Activated CD4-positive, alpha-beta memory T cell treated with anti-CD3 and anti-CD28 coated beads for 36 hours (primary cell): Measurements from ENCODE around the gene ZNF500. TPM values are rescaled to one million over a fixed set of nuclear protein-coding genes. Genes with fewer than 3 reads are reported as not detected.

Source experiments
- CTCF ChIA-PET: fragments of 350-600 bp; sonication (Branson Sonifier 250); formaldehyde crosslinking; loops from one replicate; lab custom pipeline; 2021; ENCODE audit warnings: antibody characterized with exemption, inconsistent platforms; lab: Charles Lee
- POLR2A ChIA-PET: fragments of 350-600 bp; sonication (Branson Sonifier 250); formaldehyde crosslinking; loops from one replicate; lab custom pipeline; 2021; ENCODE audit warnings: antibody characterized with exemption; lab: Charles Lee
- DNase-seq: peaks from one replicate; pipeline ENCODE4 v3.0.0-alpha.2; 2020
- H3K27ac Mint-ChIP-seq: one replicate; pipeline ENCODE4 v1.8.0; 2021; ENCODE audit warnings: mixed read lengths
- H3K27me3 Mint-ChIP-seq: one replicate; pipeline ENCODE4 v1.8.0; 2021; ENCODE audit warnings: mixed read lengths
- H3K36me3 Mint-ChIP-seq: one replicate; pipeline ENCODE4 v1.8.0; 2021; ENCODE audit warnings: mixed read lengths
- H3K4me1 Mint-ChIP-seq: one replicate; pipeline ENCODE4 v1.8.0; 2021; ENCODE audit warnings: low read depth, mixed read lengths
- H3K4me3 Mint-ChIP-seq: one replicate; pipeline ENCODE4 v1.8.0; 2021; ENCODE audit warnings: mild to moderate bottlenecking, mixed read lengths
- H3K9me3 Mint-ChIP-seq: one replicate; pipeline ENCODE4 v1.8.0; 2021; ENCODE audit warnings: mixed read lengths
- intact Hi-C: fragments of 100-400 bp; cut with micrococcal nuclease; formaldehyde crosslinking; loops from one replicate; pipeline ENCODE4 v1.15.1; 2023
- total RNA-seq, 2 experiments: library from RNA; stranded (reverse); gene quantifications; one replicate each; pipeline ENCODE4 v1.2.3, GENCODE V29; 2021

Gene ZNF500
- total RNA-seq, 2 experiments from 2014 or later, result 11.3 to 11.4 TPM

DNA sequence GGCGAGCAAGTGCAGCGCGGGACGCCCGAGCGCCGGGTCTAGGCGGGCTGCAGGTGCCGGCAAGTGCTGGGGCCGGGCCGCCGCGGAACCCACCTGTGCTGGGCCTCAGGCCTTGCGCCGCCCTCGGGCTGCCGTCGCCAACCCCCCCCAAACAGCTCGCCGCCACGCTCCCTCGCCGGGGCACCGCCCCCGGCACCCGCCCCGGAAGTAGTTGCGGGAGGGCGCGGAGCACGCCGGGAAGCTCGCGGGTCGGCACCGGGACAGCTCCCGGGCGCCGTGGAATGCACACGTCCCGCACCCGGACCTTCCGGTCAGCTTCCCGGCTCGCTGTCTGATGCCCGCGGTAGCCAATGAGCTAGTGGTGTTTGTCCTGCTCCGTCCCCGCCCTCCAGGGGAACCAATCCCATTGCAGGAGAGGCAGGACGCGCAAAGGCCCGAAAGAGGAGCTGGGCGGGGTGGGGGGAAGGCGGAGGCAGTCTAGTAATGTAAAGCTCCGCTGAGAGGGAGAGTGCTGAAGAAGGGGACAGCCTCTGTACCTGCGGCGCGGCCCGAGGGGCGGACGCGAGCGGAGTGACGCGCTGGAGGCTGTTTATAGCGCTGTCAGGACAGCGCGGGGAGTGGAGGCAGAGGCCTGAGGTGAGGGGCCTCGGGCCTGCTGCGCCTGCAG, 32.8 kb downstream of the ZNF500 start, which contains the start of the genes ANKS3 and DNAAF8:
ANKS3 (minus strand) TSS at position 209 of the 667 bp plus-strand sequence. CDS start 4,122 bp downstream, outside the sequence.
DNAAF8 (plus strand) TSS at position 475 of the 667 bp plus-strand sequence. CDS start 1,978 bp downstream, outside the sequence.
- Mint-ChIP-seq H3K27me3 (no peaks in the 10 kb centered on the region), H3K36me3 (no peaks in the 10 kb centered on the region), H3K9me3 (no peaks in the 10 kb centered on the region), H3K4me3 (peak within 1 kb of the TSS; percentile 86), H3K4me1 (peaks cover 17% of the 10 kb centered on the region), H3K27ac (peak within 1 kb of the TSS; percentile 69)
- DNase-seq, result peak; percentile 86
- POLR2A ChIA-PET, result interaction anchor here (0.8 to 1.9 kb wide), 7 partner anchors 33 to 258 kb away, joined by 3 to 9 read pairs (median 5); partner anchors contain the start of genes GLYR1, HMOX2, NUDT16L1 and ROGDI
- intact Hi-C loops, result loop anchor here (1.0 to 10.0 kb wide), 5 partner anchors 34 to 361 kb away; partner anchors contain the start of genes EEF2KMT, NUDT16L1 and ROGDI
- CTCF ChIA-PET, result interaction anchor here (1.0 to 2.4 kb wide), 9 partner anchors 18 to 320 kb away, joined by 3 to 11 read pairs (median 5); partner anchors contain the start of genes MGRN1, ROGDI and ZNF500

DNA sequence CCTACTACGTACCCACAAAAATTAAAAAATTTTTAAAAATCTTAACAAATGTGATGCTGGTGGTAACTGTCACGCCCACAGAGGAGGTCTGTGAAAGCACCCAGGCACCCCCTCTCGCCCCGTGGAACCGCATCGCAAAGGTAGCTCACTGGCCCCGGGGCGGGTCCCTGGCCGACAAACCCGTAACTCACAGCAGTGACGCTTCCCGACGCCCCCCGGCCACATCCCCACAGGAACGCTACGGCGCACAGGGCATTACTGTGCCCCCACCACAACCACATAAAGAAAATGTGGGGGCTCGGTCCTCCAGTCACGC, 33.3 kb downstream of the ZNF500 start:
- DNase-seq, result no peak
- H3K36me3 Mint-ChIP-seq, result no peaks in the 10 kb centered on the region
- CTCF ChIA-PET, result interaction anchor here (1.1 to 2.4 kb wide), 8 partner anchors 18 to 320 kb away, joined by 3 to 11 read pairs (median 5); partner anchors contain the start of genes MGRN1 and ZNF500
- no peaks in the 10 kb centered on the region for H3K27me3 Mint-ChIP-seq
- POLR2A ChIA-PET, result interaction anchor here (0.8 to 1.9 kb wide), 6 partner anchors 33 to 258 kb away, joined by 3 to 9 read pairs (median 6); partner anchors contain the start of genes HMOX2, NUDT16L1, ROGDI and ZNF500
- intact Hi-C loops, result loop anchor here (1.0 to 10.0 kb wide), 5 partner anchors 35 to 361 kb away; partner anchors contain the start of genes EEF2KMT, NUDT16L1 and ROGDI
- no peaks in the 10 kb centered on the region for H3K9me3 Mint-ChIP-seq
- H3K27ac Mint-ChIP-seq, result peak overlapping the region; percentile 33
- peak overlapping the region; percentile 86 for H3K4me3 Mint-ChIP-seq
- H3K4me1 Mint-ChIP-seq, result peaks cover 17% of the 10 kb centered on the region

DNA sequence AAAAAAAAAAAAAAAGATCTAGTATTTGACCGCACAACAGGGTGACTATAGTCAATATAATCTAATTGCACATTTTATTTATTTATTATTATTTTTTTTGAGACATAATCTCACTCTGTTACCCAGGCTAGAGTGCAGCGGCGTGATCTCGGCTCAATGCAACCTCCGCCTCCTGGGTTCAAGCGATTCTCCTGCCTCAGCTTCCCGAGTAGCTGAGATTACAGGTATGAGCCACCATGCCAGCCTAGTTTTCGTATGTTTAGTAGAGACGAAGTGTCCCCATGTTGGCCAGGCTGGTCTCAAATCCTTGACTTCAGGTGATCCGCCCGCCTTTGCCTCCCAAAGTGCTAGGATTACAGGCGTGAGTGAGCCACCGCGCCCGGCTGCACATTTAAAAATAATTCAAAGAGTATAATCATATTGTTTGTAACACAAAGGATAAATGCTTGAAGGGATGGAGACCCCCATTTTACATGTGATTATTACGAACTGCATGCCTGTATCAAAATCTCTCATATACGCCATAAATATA, 33.7 kb downstream of the ZNF500 start:
- intact Hi-C loops, result loop anchor here (10.0 kb wide), 1 partner anchor 362 kb away; the partner anchor contains the start of gene EEF2KMT
- ChIA-PET CTCF (interaction anchor here (1.3 to 2.4 kb wide), 5 partner anchors 19 to 117 kb away, joined by 4 to 11 read pairs (median 5); partner anchors contain the start of gene MGRN1), POLR2A (interaction anchor here (1.9 kb wide), 1 partner anchor 34 kb away, joined by 6 read pairs; the partner anchor contains the start of gene ZNF500)
- Mint-ChIP-seq H3K36me3 (peaks cover 2% of the 10 kb centered on the region), H3K9me3 (no peaks in the 10 kb centered on the region), H3K27me3 (no peaks in the 10 kb centered on the region), H3K27ac (no peak overlapping the region), H3K4me1 (peaks cover 17% of the 10 kb centered on the region), H3K4me3 (peak overlapping the region; percentile 86)
- DNase-seq, result no peak

DNA sequence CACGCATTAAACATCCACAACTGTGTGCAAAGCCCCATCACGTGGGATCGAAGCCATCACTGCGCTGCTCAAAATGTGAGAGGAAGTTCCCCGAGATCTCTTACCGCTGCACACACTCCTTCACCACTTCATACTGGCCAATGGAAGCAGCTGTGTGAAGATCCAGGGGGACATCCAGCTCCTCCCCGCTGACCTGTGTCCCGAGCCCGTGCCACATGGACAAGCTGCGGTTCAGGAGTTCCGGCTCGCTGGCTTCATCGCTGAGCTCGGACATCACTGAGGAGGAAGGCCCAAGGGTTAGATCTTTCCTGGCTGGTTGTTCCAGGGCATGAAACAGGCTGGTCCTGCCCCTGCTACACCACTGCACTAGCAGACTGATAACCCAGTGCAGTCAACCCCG, 37.1 kb downstream of the ZNF500 start:
- intact Hi-C loops, result loop anchor here (10.0 kb wide), 1 partner anchor 365 kb away; the partner anchor contains the start of gene EEF2KMT
- no peak overlapping the region for H3K4me3 Mint-ChIP-seq
- no peaks in the 10 kb centered on the region for H3K27me3 Mint-ChIP-seq
- peaks cover 11% of the 10 kb centered on the region for H3K4me1 Mint-ChIP-seq
- H3K9me3 Mint-ChIP-seq, result no peaks in the 10 kb centered on the region
- no peak overlapping the region for H3K27ac Mint-ChIP-seq
- no peak for DNase-seq
- ChIA-PET CTCF (no interaction called here), POLR2A (no interaction called here)
- H3K36me3 Mint-ChIP-seq, result peaks cover 4% of the 10 kb centered on the region

DNA sequence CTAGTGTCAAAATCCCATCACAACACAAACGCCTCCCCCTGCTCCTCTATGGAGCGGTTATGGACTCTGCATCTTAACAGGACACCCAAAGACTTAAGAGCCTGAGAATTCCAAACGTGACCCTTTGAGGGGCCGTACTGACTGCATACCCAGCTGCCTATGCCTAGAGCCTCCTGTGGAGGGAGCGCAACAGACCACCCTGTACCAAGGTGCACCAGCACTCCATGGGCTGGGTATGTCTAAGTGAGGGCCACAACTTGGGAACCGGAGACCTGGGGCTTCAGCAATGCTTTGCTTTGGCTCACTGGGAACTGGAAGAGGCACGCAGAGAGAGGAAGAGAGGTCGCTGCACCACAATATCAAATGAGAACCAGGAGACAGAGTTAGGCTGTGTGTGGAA, 38.3 kb downstream of the ZNF500 start:
- peaks cover 4% of the 10 kb centered on the region for H3K36me3 Mint-ChIP-seq
- POLR2A ChIA-PET, result no interaction called here
- H3K9me3 Mint-ChIP-seq, result no peaks in the 10 kb centered on the region
- H3K27ac Mint-ChIP-seq, result no peak overlapping the region
- no peak overlapping the region for H3K4me3 Mint-ChIP-seq
- no peak for DNase-seq
- no peaks in the 10 kb centered on the region for H3K27me3 Mint-ChIP-seq
- CTCF ChIA-PET, result interaction anchor here (0.6 kb wide), 1 partner anchor 257 kb away, joined by 3 read pairs; no protein-coding TSS in a partner anchor
- intact Hi-C loops, result no loop called here
- H3K4me1 Mint-ChIP-seq, result peaks cover 10% of the 10 kb centered on the region

DNA sequence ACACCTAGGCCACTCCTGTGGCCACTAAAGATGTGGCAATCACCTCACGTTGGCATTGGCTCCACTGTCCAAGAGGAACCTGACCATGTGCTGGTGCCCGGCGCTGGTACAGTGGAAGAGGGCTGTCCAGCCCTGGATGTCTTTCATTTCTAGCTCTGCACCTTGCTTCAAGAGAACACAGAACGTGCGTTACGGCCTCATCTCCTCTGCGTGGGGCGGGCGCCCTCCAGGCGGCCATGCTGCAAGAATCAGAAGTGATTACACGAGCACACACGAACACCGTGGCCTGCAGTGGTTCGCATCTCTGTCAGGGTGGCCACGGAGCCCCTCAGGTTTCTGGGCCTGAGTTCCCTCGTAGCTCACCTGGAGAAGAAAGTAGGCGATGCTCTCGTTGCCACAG, 40.3 kb downstream of the ZNF500 start:
- H3K9me3 Mint-ChIP-seq, result no peaks in the 10 kb centered on the region
- ChIA-PET POLR2A (no interaction called here), CTCF (no interaction called here)
- DNase-seq, result no peak
- H3K27me3 Mint-ChIP-seq, result no peaks in the 10 kb centered on the region
- H3K36me3 Mint-ChIP-seq, result peaks cover 5% of the 10 kb centered on the region
- H3K4me1 Mint-ChIP-seq, result no peaks in the 10 kb centered on the region
- no peak overlapping the region for H3K4me3 Mint-ChIP-seq
- intact Hi-C loops, result no loop called here
- H3K27ac Mint-ChIP-seq, result no peak overlapping the region

DNA sequence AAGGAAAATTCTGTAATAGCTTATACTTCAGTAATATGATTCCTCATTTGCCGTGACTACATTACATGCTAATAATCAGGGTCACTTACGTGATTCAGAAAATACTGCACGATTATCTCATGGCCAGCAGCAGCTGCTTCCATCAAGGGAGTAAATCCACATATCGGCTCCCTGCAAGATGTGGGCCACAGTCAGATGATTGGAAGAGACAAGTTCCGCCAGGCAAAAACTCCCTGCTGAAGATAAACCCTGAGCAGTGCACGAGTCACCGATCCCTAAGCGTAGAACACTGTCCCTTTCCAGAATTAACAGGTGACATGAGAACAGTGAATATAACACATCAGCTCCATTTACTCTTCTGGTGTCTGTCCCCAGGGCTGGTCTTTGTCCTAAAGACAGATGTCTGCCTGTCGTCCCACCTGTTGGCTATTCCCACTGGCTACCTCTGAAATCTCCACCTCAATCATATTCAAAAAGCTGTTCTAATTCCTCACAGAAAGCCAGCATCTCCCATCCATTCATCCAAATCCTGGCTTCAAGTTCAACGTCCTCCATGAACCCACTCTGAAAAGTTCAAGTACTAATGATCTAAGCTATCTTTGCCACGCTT, 42.2 kb downstream of the ZNF500 start:
- POLR2A ChIA-PET, result interaction anchor here (0.6 kb wide), 1 partner anchor 158 kb away, joined by 3 read pairs; no protein-coding TSS in a partner anchor
- H3K27ac Mint-ChIP-seq, result no peak overlapping the region

DNA sequence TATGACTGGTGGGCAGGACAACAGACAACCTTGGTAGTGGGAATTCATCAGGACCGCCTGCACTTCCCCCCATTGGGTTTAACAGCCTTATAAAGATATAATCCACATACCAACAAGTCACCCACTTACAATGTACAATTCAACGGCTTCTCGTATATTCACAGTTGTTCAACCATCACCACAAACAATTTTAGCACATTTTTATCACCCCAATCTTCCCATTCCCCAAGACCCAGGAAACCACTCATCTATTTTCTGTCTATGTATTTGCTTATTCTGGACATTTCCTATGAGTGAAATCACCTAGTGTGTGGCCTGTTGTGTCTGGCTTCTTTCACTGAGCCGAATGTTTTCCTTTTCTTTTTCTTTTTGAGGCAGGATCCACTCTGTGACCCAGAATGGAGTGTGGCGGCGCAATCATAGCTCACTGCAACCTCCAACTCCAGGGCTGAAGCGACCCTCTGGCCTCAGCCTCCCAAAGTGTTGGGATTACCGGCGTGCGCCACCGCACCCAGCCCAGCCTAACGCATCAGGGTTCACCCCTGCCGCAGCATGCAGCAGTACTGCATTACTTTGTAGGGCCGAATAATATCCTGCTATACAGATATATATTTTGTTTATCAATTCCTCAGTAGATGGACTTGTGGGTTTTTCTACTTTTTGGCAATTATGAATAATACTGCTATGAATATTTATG, 43.7 kb downstream of the ZNF500 start:
- no peak for DNase-seq
- Mint-ChIP-seq H3K4me3 (no peak overlapping the region), H3K27ac (no peak overlapping the region), H3K4me1 (no peaks in the 10 kb centered on the region), H3K27me3 (no peaks in the 10 kb centered on the region), H3K9me3 (no peaks in the 10 kb centered on the region), H3K36me3 (peaks cover 3% of the 10 kb centered on the region)
- POLR2A ChIA-PET, result no interaction called here
- CTCF ChIA-PET, result interaction anchor here (0.6 kb wide), 1 partner anchor 134 kb away, joined by 3 read pairs; no protein-coding TSS in a partner anchor
- intact Hi-C loops, result no loop called here

More for the DNA sequence above, 42.2 kb downstream of the ZNF500 start:
- CTCF ChIA-PET, result interaction anchor here (1.5 kb wide), 1 partner anchor 74 kb away, joined by 5 read pairs; no protein-coding TSS in a partner anchor
- H3K4me1 Mint-ChIP-seq, result no peaks in the 10 kb centered on the region
- no peak overlapping the region for H3K4me3 Mint-ChIP-seq
- intact Hi-C loops, result no loop called here
- H3K27me3 Mint-ChIP-seq, result no peaks in the 10 kb centered on the region
- H3K36me3 Mint-ChIP-seq, result peaks cover 5% of the 10 kb centered on the region
- DNase-seq, result no peak
- no peaks in the 10 kb centered on the region for H3K9me3 Mint-ChIP-seq

DNA sequence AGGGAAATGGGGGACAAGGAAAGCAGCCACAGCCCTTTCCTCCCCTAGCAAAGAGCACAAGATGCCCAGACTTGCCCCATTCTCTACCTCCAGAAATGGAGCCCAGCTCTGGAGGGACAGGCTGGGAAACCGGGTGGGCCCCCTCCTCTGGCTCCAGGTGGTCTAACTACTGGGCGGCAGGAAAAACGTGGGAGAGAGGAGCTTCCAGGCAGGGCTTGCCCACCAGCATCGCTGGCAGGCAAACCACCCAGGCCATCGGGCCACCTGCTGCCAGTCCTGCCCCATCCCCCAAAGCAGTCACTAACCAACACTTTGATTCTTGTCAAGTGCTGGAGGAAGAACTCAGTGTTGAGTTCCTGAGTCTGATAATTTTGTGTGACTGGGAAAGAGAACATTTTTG, 48.5 kb downstream of the ZNF500 start:
- H3K9me3 Mint-ChIP-seq, result no peaks in the 10 kb centered on the region
- no peak overlapping the region for H3K27ac Mint-ChIP-seq
- CTCF ChIA-PET, result no interaction called here
- POLR2A ChIA-PET, result no interaction called here
- no peaks in the 10 kb centered on the region for H3K4me1 Mint-ChIP-seq
- no peak for DNase-seq
- H3K4me3 Mint-ChIP-seq, result no peak overlapping the region
- H3K36me3 Mint-ChIP-seq, result peaks cover 4% of the 10 kb centered on the region
- intact Hi-C loops, result no loop called here
- no peaks in the 10 kb centered on the region for H3K27me3 Mint-ChIP-seq

DNA sequence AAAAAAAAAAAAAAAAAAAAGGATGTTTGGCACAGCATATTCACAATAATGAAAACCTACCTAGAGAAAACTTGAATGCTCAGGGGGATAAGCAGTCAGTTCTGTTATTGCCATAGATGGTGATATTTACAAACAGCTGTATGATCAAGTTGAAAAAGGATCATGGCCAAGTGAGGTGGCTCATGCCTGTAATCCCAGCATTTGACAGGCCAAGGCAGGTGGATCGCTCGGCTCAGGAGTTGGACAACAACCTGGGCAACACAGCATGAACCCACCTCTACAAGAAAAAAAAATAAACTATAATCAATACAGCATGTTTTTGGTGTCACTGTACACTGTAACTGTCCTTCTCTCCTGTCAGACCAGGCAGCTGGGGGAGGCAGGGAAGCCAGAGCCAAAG, 52.0 kb downstream of the ZNF500 start:
- H3K36me3 Mint-ChIP-seq, result peaks cover 11% of the 10 kb centered on the region
- H3K4me3 Mint-ChIP-seq, result no peak overlapping the region
- no peak for DNase-seq
- ChIA-PET POLR2A (no interaction called here), CTCF (no interaction called here)
- intact Hi-C loops, result no loop called here
- H3K9me3 Mint-ChIP-seq, result no peaks in the 10 kb centered on the region
- no peaks in the 10 kb centered on the region for H3K27me3 Mint-ChIP-seq
- no peak overlapping the region for H3K27ac Mint-ChIP-seq
- H3K4me1 Mint-ChIP-seq, result no peaks in the 10 kb centered on the region
